Ishikawa (cell line): Measurements from ENCODE around the gene AGK.
A peak's percentile ranks its signal among the peaks of the same experiment; 100 is the strongest.

ENCODE experiments used
- CEBPB ChIP-seq: IDR thresholded peaks from 2 replicates; pipeline ENCODE4 v1.6.1; 2012
- CREB1 ChIP-seq: IDR thresholded peaks from 2 replicates; pipeline ENCODE4 v1.6.1; 2012; ENCODE audit warnings: low read depth
- EGR1 ChIP-seq: IDR thresholded peaks from 2 replicates; pipeline ENCODE4 v1.6.1; 2012
- EP300 ChIP-seq: IDR thresholded peaks from 2 replicates; pipeline ENCODE4 v1.6.1; 2012; ENCODE audit warnings: borderline replicate concordance
- FOXM1 ChIP-seq: IDR thresholded peaks from 2 replicates; pipeline ENCODE4 v1.6.1; 2012; ENCODE audit warnings: low read depth, borderline replicate concordance
- NFIC ChIP-seq: IDR thresholded peaks from 2 replicates; pipeline ENCODE4 v1.6.1; 2012
- RAD21 ChIP-seq: IDR thresholded peaks from 2 replicates; pipeline ENCODE4 v1.6.1; 2012; ENCODE audit warnings: low read depth
- TAF1 ChIP-seq: IDR thresholded peaks from 2 replicates; pipeline ENCODE4 v1.6.1; 2012; ENCODE audit warnings: low read depth, mild to moderate bottlenecking
- TCF12 ChIP-seq: IDR thresholded peaks from 2 replicates; pipeline ENCODE4 v1.6.1; 2012; ENCODE audit warnings: low read depth
- TEAD4 ChIP-seq: IDR thresholded peaks from 2 replicates; pipeline ENCODE4 v1.6.1; 2012
- YY1 ChIP-seq: IDR thresholded peaks from 2 replicates; pipeline ENCODE4 v1.6.1; 2012; ENCODE audit warnings: low read depth
- ZBTB7A ChIP-seq: IDR thresholded peaks from 2 replicates; pipeline ENCODE4 v1.6.1; 2012; ENCODE audit warnings: low read depth
- TF ChIP-seq, protein P1 (sequence below): IDR thresholded peaks from 2 replicates; pipeline ENCODE4 v1.6.1; 2012
- TF ChIP-seq, protein P2 (sequence below): IDR thresholded peaks from 2 replicates; pipeline ENCODE4 v1.6.1; 2012
- TF ChIP-seq, protein P3 (sequence below): IDR thresholded peaks from 2 replicates; pipeline ENCODE4 v1.6.1; 2012; ENCODE audit warnings: low read depth, mild to moderate bottlenecking

Gene AGK

DNA sequence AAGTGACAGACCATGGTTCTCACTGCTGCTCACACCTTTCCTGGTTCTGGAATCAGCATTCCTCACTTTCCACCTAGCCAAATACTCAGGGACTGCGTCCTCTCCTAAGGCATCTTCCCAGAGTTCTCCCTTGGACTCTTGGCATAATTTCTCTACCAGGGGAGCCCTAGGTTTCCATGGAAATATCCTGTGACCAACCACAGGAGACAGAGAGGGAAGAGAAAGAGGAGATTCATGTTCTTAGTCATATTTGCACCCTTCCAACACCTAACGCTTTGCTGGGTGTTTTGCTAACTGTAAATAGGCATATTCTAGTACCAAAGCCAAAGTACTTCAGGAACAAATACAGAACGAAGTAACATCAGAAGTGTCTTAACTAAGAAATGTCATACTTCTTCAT lies 122.1 kb downstream of the AGK start:
- TF ChIP-seq, protein P1, sequence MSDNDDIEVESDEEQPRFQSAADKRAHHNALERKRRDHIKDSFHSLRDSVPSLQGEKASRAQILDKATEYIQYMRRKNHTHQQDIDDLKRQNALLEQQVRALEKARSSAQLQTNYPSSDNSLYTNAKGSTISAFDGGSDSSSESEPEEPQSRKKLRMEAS = no peak
- TF ChIP-seq TEAD4 (no peak), ZBTB7A (no peak), RAD21 (no peak), CREB1 (no peak), EP300 (no peak), NFIC (no peak), YY1 (no peak), FOXM1 (no peak), CEBPB (no peak), TAF1 (no peak), TCF12 (no peak), EGR1 (no peak)
- TF ChIP-seq, protein P2, sequence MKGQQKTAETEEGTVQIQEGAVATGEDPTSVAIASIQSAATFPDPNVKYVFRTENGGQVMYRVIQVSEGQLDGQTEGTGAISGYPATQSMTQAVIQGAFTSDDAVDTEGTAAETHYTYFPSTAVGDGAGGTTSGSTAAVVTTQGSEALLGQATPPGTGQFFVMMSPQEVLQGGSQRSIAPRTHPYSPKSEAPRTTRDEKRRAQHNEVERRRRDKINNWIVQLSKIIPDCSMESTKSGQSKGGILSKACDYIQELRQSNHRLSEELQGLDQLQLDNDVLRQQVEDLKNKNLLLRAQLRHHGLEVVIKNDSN = no peak

DNA sequence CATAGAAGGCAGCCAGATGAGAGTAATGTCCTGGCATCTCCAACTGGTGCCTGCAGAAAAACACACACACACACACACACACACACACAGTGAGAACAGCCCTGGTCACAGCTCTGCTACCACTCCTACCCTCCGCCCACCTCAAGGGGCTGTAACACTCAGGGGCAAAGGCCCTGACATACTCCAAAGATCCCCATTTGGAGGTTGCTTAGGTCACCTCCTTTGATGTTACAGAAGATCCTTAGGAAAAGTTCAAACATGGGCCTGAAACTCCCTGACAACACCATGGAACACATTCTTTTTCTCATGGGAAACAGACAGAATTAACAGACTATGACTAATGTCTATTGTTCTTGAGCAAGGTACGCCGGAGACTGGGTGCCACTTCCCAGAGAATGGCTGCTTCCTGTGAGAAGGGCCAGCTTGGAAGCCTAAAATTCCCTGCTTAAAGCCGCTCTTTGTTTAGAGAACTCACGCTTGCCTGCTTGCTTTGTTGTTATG lies 123.0 kb downstream of the AGK start:
- TF ChIP-seq YY1 (peak; percentile 67), NFIC (peak; percentile 75), TAF1 (peak; percentile 31; the same call in 1 of the 2 replicates), TEAD4 (peak; percentile 72), TCF12 (peak; percentile 95), RAD21 (no peak), EP300 (peak; percentile 97), ZBTB7A (no peak), CREB1 (no peak), FOXM1 (peak; percentile 95), CEBPB (peak; percentile 28), EGR1 (peak; percentile 43; the same call in 1 of the 2 replicates)
- TF ChIP-seq, protein P2 = no peak
- TF ChIP-seq, protein P1 = no peak; the same call in none of the 2 replicates
- TF ChIP-seq, protein P3, sequence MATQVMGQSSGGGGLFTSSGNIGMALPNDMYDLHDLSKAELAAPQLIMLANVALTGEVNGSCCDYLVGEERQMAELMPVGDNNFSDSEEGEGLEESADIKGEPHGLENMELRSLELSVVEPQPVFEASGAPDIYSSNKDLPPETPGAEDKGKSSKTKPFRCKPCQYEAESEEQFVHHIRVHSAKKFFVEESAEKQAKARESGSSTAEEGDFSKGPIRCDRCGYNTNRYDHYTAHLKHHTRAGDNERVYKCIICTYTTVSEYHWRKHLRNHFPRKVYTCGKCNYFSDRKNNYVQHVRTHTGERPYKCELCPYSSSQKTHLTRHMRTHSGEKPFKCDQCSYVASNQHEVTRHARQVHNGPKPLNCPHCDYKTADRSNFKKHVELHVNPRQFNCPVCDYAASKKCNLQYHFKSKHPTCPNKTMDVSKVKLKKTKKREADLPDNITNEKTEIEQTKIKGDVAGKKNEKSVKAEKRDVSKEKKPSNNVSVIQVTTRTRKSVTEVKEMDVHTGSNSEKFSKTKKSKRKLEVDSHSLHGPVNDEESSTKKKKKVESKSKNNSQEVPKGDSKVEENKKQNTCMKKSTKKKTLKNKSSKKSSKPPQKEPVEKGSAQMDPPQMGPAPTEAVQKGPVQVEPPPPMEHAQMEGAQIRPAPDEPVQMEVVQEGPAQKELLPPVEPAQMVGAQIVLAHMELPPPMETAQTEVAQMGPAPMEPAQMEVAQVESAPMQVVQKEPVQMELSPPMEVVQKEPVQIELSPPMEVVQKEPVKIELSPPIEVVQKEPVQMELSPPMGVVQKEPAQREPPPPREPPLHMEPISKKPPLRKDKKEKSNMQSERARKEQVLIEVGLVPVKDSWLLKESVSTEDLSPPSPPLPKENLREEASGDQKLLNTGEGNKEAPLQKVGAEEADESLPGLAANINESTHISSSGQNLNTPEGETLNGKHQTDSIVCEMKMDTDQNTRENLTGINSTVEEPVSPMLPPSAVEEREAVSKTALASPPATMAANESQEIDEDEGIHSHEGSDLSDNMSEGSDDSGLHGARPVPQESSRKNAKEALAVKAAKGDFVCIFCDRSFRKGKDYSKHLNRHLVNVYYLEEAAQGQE = no peak

DNA sequence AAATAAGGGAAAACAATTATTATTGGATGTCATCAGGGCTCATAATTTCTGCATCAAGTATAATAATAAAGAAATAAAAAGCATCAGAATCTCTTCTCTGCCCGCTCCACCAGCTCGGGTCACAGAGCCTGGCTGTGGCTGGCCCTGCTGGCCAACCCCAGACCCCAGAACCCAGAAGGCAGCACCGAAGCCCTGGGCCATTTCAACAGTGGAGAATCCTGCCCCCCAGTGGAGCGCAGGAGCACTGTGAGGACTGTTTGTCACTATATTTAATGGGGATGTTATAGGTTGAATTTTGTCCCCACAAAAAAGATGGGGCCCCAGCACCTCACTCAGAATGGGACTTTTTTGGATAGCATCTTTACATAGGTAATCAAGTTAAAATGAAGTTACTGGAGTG lies 123.5 kb downstream of the AGK start:
- TF ChIP-seq CREB1 (no peak), RAD21 (peak; percentile 57)

DNA sequence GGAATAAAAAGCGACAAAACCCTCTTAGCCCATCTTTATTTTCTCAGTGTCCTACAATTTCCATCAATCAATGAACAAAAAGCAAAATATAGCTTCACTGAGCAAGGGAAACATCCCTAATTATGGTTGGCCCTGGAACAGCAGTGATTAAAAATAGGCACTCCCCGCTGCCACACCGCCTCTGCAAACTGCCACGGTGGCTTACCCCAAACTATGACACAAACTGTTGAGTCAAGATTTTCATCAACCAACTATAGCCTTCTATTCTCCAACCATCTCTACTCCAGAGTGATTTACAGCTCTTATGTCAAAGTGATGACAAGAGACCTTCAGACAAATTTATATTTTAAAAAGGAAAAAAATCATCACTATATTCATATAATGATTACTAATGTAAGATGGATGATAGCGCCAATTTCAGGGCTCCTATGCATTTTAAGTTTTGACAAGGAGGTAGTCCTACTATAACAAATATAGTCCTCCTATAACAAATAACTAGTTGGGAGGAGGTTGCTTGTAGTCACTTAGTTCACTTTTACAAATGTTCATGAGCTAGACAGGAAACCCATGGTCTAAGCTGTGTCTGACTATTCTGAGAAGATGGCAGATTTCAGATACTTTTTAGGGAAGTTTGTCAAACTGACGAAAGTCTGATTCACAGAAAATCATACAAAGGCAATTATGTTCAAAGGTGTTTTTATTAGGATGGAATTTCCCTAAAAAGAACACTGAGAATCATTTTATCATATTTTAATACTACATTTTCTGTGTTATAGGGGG lies 124.4 kb downstream of the AGK start:
- TF ChIP-seq TCF12 (no peak), EGR1 (no peak), TEAD4 (no peak), FOXM1 (no peak), NFIC (no peak), ZBTB7A (no peak), YY1 (no peak), EP300 (no peak), CEBPB (no peak), TAF1 (no peak), RAD21 (no peak), CREB1 (no peak)
- TF ChIP-seq, protein P3 = no peak
- TF ChIP-seq, protein P1 = no peak
- TF ChIP-seq, protein P2 = no peak

DNA sequence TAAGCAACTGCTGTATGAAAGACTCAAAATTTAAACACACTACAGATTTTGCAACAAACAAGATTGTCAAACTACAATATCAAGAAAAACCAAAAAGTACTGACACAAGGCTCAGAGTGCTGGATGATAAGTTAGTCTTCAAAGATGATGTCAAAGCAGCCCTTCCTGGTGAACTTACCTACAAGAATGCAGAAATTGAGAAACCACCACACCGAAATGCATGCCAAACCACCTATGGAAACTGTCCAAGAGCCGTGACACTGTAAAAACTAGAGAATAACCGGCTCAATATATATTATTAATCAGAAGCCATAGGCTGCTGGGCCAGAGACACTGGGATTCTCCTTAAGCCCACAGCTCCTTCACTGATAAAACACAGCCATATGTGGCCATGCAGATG lies 125.4 kb downstream of the AGK start:
- TF ChIP-seq YY1 = no peak
- no peak for TF ChIP-seq TAF1
- TF ChIP-seq NFIC = peak; percentile 66; the same call in 1 of the 2 replicates
- no peak for TF ChIP-seq EGR1
- TF ChIP-seq ZBTB7A = no peak
- TF ChIP-seq CEBPB = peak; percentile 53; the same call in 1 of the 2 replicates
- TF ChIP-seq EP300 = no peak
- TF ChIP-seq RAD21 = no peak
- peak; percentile 43; the same call in 1 of the 2 replicates for TF ChIP-seq TEAD4
- TF ChIP-seq TCF12 = no peak
- TF ChIP-seq, protein P1 = 0 out of 2 replicates have a peak, but pooled peaks have one; percentile 24
- TF ChIP-seq FOXM1 = no peak
- TF ChIP-seq, protein P2 = no peak
- TF ChIP-seq CREB1 = no peak
- TF ChIP-seq, protein P3 = no peak
